Measurements from ENCODE around the gene KCNC3.
A peak's percentile ranks its signal among the peaks of the same experiment; 100 is the strongest.
"Not testable (repeated sequence)": the region's sequence is repeated elsewhere in the genome, so short reads cannot be mapped to it uniquely, and the experiment has no call there.

Gene KCNC3

GRCh38 chr19:50353487-50353880, 24.3 kb upstream of the KCNC3 start:
- DNase-seq (ENCODE audit: low read depth in 2 of 2): not testable (repeated sequence)

- DNase-seq (ENCODE audit: low read depth in 2 of 2): no peak
Observed at GRCh38 chr19:50352242-50352641, 23.1 kb upstream of the KCNC3 start.

GRCh38 chr19:50349277-50350057, 20.3 kb upstream of the KCNC3 start:
- DNase-seq (ENCODE audit: low read depth in 2 of 2): no peak

DNA sequence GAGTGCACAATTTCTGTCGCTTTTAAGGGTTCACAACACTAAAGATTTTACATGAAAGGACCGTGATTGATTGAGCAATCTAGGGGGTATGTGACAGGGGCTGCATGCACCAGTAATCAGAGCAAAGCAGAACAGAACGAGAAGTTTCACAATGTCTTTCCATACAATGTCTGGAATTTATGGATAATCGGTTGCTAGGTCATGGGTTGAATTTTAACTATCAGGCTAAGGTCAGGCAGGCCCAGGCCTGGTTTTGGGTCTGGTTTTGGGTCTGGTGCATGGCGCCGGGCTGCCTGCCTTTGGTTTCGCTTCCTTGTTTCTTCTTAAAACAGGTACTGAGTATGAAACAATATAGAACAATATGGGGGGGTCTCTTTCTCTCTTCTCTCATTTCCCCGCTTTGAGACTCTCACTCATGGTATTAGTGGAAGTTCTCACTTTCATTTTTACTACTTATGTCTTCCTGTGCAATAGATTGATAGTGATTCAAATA, 18.0 kb upstream of the KCNC3 start:
- DNase-seq (ENCODE audit: low read depth in 2 of 2): not testable (repeated sequence)

DNA sequence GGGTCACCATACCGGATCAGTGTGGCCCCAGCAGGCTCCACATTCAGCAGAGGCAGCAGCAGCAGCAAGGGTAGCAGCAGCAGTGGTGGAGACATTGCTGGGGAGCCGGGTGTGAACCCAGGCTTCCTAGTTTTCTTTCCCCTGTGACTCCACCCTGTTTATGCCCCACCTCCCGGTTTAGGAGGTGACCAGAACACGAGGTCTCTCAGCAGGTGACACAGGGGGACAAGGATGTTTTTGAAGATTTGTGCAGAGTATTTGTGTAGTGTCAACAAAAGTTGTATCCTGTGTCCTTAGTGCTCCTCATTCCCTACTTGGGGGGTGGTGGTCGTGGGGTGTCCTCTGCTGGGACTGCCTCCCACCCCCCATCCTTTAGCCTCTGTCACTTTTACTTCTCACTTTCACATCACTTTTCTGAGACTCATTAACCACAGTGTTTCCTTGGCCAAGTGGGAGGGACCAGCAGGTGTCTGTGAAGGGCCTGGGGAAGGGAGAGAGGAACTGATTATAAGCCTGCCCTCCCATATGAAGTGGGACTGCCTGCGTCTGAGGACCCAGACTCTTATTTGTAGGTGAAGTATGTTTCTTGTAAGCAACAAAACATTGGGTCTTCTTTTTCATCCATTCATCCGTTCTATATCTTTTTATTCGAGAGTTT, 15.6 kb upstream of the KCNC3 start:
- DNase-seq (ENCODE audit: low read depth in 2 of 2): no peak

DNA sequence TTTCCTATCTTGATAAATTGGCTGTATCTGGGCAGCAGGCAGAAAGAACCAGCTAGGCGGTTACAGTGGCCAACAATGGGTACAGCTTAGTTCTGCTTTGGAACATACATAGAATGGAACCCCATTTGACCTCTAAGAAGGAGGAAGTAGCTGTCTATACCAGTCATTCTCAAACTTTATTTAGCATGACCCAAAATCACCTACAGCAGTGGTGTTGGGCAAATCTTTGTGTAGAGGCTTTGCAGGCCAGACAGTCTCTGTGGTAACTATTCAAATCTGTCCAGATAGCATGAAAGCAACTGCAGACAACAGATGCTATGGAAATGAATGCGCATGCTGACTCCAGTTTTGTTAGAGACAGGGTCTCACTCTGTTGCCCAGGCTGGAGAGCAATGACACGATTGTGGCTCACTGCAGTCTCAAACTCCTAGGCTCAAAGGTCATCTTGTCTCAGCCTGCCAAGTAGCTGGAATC, 12.0 kb upstream of the KCNC3 start:
- no peak for DNase-seq (ENCODE audit: low read depth in 2 of 2)

DNA sequence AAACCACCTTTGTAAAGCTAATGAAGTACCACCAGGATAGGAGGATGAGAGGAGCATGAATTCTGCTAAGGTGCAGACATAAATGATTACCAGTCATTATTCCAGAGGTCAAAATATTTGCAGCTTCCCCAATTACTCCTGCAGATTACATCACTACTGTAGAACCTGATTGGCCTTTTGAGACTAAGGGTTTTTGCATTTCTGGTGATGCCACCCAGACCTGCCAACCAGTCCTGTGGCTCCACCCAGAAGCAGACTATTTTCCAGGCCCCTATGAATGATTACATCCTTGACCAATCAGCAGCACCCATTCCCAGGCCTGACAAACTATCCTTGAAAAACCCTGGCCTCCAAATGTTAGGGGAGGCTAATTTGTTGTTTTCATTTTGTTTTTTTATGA, 11.2 kb upstream of the KCNC3 start:
- DNase-seq (ENCODE audit: low read depth in 2 of 2): no peak

- not testable (repeated sequence) for DNase-seq (ENCODE audit: low read depth in 2 of 2)
Observed at GRCh38 chr19:50337031-50337430, 7.9 kb upstream of the KCNC3 start.

GRCh38 chr19:50334741-50335421, 5.7 kb upstream of the KCNC3 start:
- no peak for DNase-seq (ENCODE audit: low read depth in 2 of 2)

DNA sequence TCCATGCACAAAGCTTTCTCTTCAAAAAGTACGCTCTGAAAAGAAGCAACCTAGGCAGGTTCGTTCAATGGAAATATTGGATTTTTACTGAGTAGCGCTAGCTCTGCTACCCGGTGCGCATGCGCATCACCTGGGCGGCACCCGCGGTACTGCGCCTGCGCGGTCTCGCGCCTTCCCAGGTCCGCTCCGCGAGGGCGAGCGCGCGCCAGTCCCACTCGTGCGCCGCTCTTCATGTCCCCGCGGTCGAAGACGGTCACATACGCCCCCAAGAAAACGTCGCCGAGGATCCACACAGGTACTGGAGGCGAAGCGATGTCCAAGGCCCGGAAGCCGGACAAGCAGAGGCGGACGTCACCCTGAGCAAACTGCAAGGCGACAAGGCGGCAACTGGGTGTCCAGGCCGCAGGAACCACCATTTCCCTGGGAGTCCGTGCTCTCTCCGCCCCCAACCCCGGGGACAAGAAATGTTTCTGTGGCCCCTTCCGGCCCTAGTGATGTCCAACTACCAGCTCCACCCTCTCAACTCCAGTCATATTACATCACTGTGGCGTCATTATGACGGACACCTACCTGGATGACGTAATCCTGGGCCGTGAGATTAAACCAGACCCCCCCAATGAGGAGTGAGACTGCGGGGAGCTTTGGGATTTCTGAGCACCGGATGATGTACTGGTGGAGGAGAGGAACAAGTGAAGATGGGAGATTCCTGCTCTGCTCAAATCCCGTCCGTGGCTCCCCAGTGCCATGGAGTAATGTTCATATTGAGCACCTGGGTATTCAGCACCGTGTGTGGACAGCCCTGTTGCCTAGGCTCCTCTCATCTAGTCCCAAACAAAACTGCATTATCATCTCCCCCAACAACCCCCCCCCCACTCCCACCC, 4.8 kb upstream of the KCNC3 start:
- peak; percentile 71 for DNase-seq (ENCODE audit: low read depth in 2 of 2)

DNA sequence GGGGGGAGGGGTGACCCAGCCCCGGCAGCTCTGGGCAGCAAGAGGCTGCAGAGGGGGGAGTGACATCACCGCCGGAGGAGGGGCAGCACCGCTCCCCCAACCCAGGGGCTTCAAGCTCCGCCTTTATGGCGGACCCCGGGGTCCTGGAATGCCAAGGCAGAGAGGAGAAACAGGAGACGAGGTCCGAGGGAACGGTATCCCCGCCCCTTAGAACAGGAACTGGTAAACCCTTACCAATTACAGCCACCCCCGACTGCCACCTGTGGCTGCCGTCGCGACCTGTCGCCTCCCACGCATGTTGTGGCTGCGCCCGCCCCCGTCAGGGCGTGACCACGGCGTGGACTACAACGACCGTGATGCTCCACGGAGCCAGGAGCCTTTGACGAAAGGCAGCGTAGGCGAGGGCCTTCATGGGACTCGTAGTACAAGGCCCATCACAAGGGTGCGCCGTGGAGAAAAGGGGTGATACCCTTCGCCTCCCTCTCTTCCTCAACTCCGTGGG, 4.1 kb upstream of the KCNC3 start:
- DNase-seq (ENCODE audit: low read depth in 2 of 2): peak; percentile 88 to 95

DNA sequence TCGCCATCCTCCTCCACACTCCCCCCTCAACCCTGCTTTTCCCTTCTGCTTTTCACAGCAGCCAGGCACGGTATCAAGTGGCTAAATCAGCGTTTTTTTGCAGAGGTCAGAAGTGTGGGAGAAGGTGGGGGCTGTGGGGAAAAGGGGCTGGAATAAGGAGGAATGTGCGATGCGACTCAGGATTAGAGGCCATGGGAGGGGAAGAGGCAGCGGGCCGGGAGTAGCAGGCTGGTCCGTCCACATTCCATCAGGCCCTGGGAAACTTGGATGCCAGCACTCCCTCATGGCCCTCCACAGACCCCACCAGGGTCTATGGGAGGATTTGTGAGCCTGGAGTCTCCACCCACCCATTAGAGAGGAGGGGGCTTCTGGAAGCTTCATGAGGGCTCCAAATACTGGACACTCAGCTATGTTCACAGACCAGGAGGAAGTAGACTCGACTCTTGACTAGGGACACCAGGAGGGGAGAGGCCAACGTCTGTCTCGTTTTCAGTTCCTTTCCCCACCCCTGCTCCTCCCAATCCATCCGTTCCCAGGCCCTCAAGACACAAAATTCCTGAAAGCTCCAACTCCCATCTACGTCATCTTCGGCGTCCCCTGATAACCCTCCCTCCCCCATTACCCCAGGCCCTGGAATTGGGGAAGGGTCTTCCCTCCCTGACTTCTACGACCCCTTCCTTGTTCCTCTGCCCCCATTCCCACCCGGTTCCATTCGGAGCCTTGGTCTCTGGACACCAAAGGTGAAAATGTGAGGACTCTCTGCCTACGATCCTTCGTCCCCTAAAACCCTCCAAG, 3.3 kb upstream of the KCNC3 start:
- no peak for DNase-seq (ENCODE audit: low read depth in 2 of 2)

- no peak for DNase-seq (ENCODE audit: low read depth in 2 of 2)
Observed at GRCh38 chr19:50331994-50332243, 2.7 kb upstream of the KCNC3 start.

GRCh38 chr19:50331221-50331993, 2.2 kb upstream of the KCNC3 start:
- no peak for DNase-seq (ENCODE audit: low read depth in 2 of 2)

- DNase-seq (ENCODE audit: low read depth in 2 of 2): peak; percentile 81 to 88
Observed at GRCh38 chr19:50330365-50331078, 1.3 kb upstream of the KCNC3 start.

DNA sequence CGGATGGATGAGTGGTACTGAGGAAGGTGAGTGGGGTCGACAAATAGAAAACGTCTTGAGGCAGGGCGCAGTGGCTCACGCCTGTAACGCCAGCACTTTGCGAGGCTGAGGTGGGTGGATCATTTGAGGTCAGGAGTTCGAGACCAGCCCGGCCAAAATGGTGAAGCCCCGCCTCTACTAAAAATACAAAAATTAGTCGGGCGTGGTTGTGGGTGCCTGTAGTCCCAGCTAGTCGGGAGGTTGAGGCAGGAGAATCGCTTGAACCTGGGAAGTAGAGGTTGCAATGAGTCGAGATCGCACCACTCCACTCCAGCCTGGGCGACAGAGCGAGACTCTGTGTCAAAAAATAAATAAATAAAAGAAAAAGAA, 733 bp upstream of the KCNC3 start:
- DNase-seq (ENCODE audit: low read depth in 2 of 2): not testable (repeated sequence)

- DNase-seq (ENCODE audit: low read depth in 2 of 2): no peak
Observed at GRCh38 chr19:50328873-50329145, 368 bp downstream of the KCNC3 start.

GRCh38 chr19:50328224-50328872, 829 bp downstream of the KCNC3 start:
- no peak for DNase-seq (ENCODE audit: low read depth in 2 of 2)
